GM10266 (cell line): ENCODE data around the gene SYT1.

ENCODE experiments used
- DNase-seq: peaks from one replicate; pipeline ENCODE4 v3.0.0; 2012; ENCODE audit errors: extremely low spot score
- TF ChIP-seq, protein P1 (sequence below): IDR thresholded peaks from 2 replicates; pipeline ENCODE4 v1.5.1; 2012; ENCODE audit warnings: mild to moderate bottlenecking, low read depth; ENCODE audit not compliant: control insufficient read depth, insufficient read depth; ENCODE audit errors: missing control alignments

The SYT1 gene

GRCh38 chr12:78878866-78879265 is 14.3 kb downstream of the SYT1 start:
- DNase-seq, result no peak
- TF ChIP-seq, protein P1, sequence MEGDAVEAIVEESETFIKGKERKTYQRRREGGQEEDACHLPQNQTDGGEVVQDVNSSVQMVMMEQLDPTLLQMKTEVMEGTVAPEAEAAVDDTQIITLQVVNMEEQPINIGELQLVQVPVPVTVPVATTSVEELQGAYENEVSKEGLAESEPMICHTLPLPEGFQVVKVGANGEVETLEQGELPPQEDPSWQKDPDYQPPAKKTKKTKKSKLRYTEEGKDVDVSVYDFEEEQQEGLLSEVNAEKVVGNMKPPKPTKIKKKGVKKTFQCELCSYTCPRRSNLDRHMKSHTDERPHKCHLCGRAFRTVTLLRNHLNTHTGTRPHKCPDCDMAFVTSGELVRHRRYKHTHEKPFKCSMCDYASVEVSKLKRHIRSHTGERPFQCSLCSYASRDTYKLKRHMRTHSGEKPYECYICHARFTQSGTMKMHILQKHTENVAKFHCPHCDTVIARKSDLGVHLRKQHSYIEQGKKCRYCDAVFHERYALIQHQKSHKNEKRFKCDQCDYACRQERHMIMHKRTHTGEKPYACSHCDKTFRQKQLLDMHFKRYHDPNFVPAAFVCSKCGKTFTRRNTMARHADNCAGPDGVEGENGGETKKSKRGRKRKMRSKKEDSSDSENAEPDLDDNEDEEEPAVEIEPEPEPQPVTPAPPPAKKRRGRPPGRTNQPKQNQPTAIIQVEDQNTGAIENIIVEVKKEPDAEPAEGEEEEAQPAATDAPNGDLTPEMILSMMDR, result no peak

- DNase-seq, result no peak
- TF ChIP-seq, protein P1, result no peak
These were observed 15.5 kb downstream of the SYT1 start for GRCh38 chr12:78880078-78880477.

DNA sequence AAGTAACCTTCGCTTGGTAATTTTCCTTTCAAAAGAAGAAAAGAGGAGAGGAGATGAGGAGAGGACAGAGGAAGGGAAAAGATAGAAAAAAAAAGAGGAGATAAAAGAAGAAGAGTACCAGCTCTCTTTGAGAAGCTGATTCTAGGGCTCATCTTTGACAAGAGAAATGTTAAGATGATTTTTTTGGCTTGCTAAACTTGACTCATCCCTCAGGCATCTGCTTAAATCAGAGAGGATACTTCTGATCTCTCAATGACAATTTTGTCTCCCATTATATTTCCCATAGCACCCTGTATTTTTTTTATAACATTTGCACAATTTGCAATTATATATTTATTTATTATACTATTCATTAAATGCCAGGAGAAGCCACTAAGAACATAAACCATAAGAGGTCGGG is 17.1 kb downstream of the SYT1 start:
- TF ChIP-seq, protein P1, result no peak

GRCh38 chr12:78885466-78885865 is 20.9 kb downstream of the SYT1 start:
- TF ChIP-seq, protein P1, result no peak
- no peak for DNase-seq

More for the DNA sequence above, 17.1 kb downstream of the SYT1 start:
- DNase-seq, result no peak

- DNase-seq, result no peak
- TF ChIP-seq, protein P1, result no peak
These were observed 22.3 kb downstream of the SYT1 start for GRCh38 chr12:78886719-78887407.

DNA sequence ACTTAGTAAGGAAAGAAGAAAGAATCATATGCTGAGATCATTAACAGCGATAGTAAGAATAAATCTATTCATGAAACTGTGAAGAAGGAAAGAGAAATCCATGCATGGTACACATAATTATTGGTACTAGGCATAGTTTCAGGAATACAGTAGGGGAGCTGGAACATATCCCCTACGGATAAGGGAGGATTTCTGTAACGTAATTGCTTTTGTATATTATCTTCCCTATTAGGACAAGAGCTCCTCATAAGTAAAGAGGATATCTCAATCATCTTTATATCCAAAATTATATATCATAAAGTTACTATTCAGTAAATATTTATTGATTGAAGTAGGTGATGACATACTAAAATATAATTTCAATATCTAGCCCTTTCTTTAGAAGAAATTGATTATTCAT is 22.9 kb downstream of the SYT1 start:
- no peak for DNase-seq
- TF ChIP-seq, protein P1, result no peak

DNA sequence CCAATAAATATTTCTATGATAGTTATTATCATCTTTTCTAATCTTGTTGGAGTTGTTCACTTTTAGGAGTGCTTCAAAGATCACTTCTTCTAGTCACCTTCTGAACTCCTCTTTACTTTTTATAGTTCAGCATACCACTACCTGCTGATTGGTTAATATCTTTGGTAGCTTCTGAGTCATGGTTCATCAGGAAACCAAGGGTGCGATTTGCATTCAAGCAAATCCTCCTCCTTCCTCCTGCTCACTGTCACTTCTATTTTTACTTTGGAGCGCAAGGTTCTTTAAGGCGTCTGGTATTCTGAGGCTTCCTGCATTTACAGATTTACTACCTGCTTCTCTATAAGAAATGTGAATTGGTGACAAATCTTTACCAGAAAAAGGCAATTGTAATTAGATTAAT is 24.0 kb downstream of the SYT1 start:
- TF ChIP-seq, protein P1, result no peak
- no peak for DNase-seq
